Measurements from ENCODE around the gene DHRS11. TPM values are rescaled to one million over a fixed set of nuclear protein-coding genes. Genes with fewer than 3 reads are reported as not detected.

The DHRS11 gene
- total and polyA plus RNA-seq, 2 experiments from 2014 or later: 3.1 to 4.7 TPM

DNA sequence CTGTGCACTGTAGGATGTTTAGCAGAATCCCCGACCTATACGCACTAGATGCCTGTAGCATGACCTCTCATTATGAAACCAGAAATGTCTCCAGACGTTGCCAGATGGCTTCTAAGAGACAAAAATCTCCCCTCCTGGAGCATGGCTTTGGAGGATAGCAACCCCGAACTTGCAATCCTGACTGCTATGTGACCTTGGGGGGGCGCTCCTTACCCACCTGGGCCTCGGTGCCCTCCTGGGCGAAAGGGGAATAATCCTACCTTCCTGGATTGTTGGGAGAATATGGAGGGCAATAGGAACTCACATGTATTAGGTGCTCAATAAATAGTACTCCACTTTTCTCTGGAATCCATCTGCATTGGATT, 17.8 kb downstream of the DHRS11 start:
- TF ChIP-seq EZH2phosphoT487 (IDR thresholded peaks at IDR 0.05; ENCODE audit: insufficient read depth, low read depth): no peak
- no peak for TF ChIP-seq EZH2 (IDR thresholded peaks at IDR 0.05; ENCODE audit: insufficient read depth, poor library complexity, severe bottlenecking)
- 74 to 76% methylated on average over 7 of the region's 7 CpGs for WGBS, 2 experiments (ENCODE audit: low coverage in 1 of 2, low lambda C conversion rate in 2 of 2, missing lambda C conversion rate in 2 of 2)
- Histone ChIP-seq H3K4me2 (ENCODE audit: unreplicated experiment) (no peak overlapping the region), H3K4me1 (ENCODE audit: insufficient read depth) (peaks cover 5% of the 10 kb centered on the region; the same call in 1 of the 2 replicates), H3K27me3 (replicated peaks; ENCODE audit: insufficient read depth) (no peaks in the 10 kb centered on the region), H3K27ac (no peak overlapping the region), H3K79me2 (ENCODE audit: insufficient read depth) (peaks cover 20% of the 10 kb centered on the region), H3K9ac (no peak overlapping the region), H3K36me3 (ENCODE audit: low read depth) (no peaks in the 10 kb centered on the region), H2AFZ (no peak overlapping the region), H3K4me3 (no peak overlapping the region), H3F3A (ENCODE audit: insufficient read depth) (no peaks in the 10 kb centered on the region), H3K9me3 (ENCODE audit: low read depth) (no peaks in the 10 kb centered on the region), H4K20me1 (ENCODE audit: insufficient read depth) (no peaks in the 10 kb centered on the region), H3K9me2 (ENCODE audit: insufficient read depth) (no peaks in the 10 kb centered on the region)
- in situ Hi-C loops (cut with MboI): no loop called here
- DNase-seq: no peak

DNA sequence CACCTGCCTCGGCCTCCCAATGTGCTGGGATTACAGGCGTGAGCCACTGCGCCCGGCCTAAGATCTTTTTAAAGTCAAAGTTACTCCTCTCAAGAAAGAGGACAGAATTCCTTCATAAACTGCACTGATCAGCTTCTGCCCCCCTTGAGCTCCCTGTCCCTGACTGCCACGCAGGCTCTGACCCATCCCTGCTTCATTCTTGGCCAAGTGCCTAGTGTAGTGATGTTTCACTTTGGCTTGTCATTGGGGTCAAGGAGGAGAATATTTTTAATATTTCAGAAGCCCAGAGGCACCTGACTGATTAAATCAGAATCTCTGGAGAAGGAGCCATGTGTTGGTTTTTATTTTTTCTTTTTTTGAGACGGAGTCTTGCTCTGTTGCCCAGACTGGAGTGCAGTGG, 18.8 kb downstream of the DHRS11 start:
- peak; percentile 51 for DNase-seq
- in situ Hi-C loops (cut with MboI): no loop called here

DNA sequence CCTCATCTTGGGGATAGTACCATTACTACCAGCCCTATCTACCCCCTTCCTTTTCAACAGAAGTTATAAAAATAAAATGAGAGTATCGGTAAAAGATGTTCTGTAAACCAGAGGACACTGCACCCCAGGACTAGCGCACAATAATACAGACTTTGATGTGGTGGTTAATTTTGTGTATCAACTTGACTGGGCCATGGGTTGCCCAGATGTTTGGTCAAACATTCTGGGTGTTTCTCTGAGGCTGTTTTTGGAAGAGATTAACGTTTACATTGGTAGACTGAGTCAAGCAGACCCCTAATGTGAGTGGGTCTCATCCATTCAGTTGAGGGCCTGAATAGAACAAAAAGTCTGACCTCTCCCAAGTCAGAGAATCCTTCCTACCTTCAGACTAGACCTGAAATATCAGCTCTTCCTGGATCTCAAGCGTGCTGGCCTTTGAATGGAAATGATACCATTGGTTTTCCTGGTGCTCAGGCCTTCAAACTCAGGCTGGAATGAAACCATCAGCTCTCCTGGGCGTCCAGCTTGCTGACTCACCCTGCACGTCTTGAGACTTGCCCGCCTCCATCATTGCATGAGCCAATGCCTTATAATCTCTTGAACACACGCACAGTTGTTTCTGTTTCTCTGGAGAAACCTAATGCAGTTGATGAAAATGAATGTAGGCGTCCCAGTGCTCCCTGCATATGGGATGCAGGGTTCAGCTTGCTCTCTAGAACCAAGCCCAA, 19.8 kb downstream of the DHRS11 start:
- DNase-seq: peak; percentile 95
- Histone ChIP-seq H3K9me3 (ENCODE audit: low read depth) (no peaks in the 10 kb centered on the region), H3K9me2 (ENCODE audit: insufficient read depth) (no peaks in the 10 kb centered on the region), H3K27ac (peak overlapping the region; percentile 57), H4K20me1 (ENCODE audit: insufficient read depth) (no peaks in the 10 kb centered on the region), H3K36me3 (ENCODE audit: low read depth) (no peaks in the 10 kb centered on the region), H2AFZ (peak overlapping the region; percentile 44; the same call in 1 of the 2 replicates), H3K27me3 (replicated peaks; ENCODE audit: insufficient read depth) (no peaks in the 10 kb centered on the region), H3K4me1 (ENCODE audit: insufficient read depth) (peaks cover 5% of the 10 kb centered on the region; the same call in 1 of the 2 replicates), H3K9ac (peak overlapping the region; percentile 53; the same call in 1 of the 2 replicates), H3K4me3 (no peak overlapping the region), H3F3A (ENCODE audit: insufficient read depth) (no peaks in the 10 kb centered on the region), H3K4me2 (ENCODE audit: unreplicated experiment) (no peak overlapping the region), H3K79me2 (ENCODE audit: insufficient read depth) (no peaks in the 10 kb centered on the region; the same call in 1 of the 2 replicates)
- in situ Hi-C loops (cut with MboI): no loop called here
- TF ChIP-seq EZH2phosphoT487 (IDR thresholded peaks at IDR 0.05; ENCODE audit: insufficient read depth, low read depth) (no peak), EZH2 (IDR thresholded peaks at IDR 0.05; ENCODE audit: insufficient read depth, poor library complexity, severe bottlenecking) (no peak)
- WGBS, 2 experiments (ENCODE audit: low coverage in 1 of 2, low lambda C conversion rate in 2 of 2, missing lambda C conversion rate in 2 of 2): 50% methylated on average over 9 of the region's 9 CpGs

More for the DNA sequence above, 18.8 kb downstream of the DHRS11 start:
- no peak for TF ChIP-seq EZH2phosphoT487 (IDR thresholded peaks at IDR 0.05; ENCODE audit: insufficient read depth, low read depth)
- TF ChIP-seq EZH2 (IDR thresholded peaks at IDR 0.05; ENCODE audit: insufficient read depth, poor library complexity, severe bottlenecking): no peak
- H3K9me2 ChIP-seq (ENCODE audit: insufficient read depth): no peaks in the 10 kb centered on the region
- H2AFZ ChIP-seq: no peak overlapping the region
- H3K4me1 ChIP-seq (ENCODE audit: insufficient read depth): peaks cover 5% of the 10 kb centered on the region; the same call in 1 of the 2 replicates
- 68 to 79% methylated on average over 6 of the region's 6 CpGs for WGBS, 2 experiments (ENCODE audit: low coverage in 1 of 2, low lambda C conversion rate in 2 of 2, missing lambda C conversion rate in 2 of 2)
- H3K4me3 ChIP-seq: no peak overlapping the region
- no peaks in the 10 kb centered on the region for H3F3A ChIP-seq (ENCODE audit: insufficient read depth)
- H3K9me3 ChIP-seq (ENCODE audit: low read depth): no peaks in the 10 kb centered on the region
- peaks cover 10% of the 10 kb centered on the region for H3K79me2 ChIP-seq (ENCODE audit: insufficient read depth)
- H4K20me1 ChIP-seq (ENCODE audit: insufficient read depth): no peaks in the 10 kb centered on the region
- no peaks in the 10 kb centered on the region for H3K27me3 ChIP-seq (replicated peaks; ENCODE audit: insufficient read depth)
- H3K27ac ChIP-seq: no peak overlapping the region
- H3K9ac ChIP-seq: peak overlapping the region; percentile 33
- no peaks in the 10 kb centered on the region for H3K36me3 ChIP-seq (ENCODE audit: low read depth)
- no peak overlapping the region for H3K4me2 ChIP-seq (ENCODE audit: unreplicated experiment)

DNA sequence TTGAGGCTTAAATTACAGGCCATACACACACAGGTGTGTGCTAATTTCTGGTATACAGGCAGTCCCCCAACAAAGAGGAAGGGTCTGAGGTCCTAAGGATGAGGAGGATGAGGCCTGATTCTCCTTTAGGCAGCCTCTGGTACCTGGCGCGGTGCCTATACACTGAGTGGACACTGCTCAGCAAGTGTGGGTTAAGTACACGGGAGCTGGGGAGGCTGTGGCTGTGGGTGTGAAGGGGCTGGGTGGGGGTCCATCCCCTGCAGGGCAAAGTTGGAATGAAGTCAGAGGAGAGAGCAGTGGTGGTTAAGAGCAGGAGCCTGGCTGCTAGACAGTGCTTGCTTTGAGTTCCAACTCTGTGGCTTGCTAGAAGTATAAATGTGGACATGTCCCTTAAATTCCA, 20.6 kb downstream of the DHRS11 start:
- H3K4me2 ChIP-seq (ENCODE audit: unreplicated experiment): no peak overlapping the region
- H3K27ac ChIP-seq: peak overlapping the region; percentile 57
- H3K9ac ChIP-seq: peak overlapping the region; percentile 23; the same call in 1 of the 2 replicates
- TF ChIP-seq EZH2 (IDR thresholded peaks at IDR 0.05; ENCODE audit: insufficient read depth, poor library complexity, severe bottlenecking): no peak
- no peak for TF ChIP-seq EZH2phosphoT487 (IDR thresholded peaks at IDR 0.05; ENCODE audit: insufficient read depth, low read depth)
- H4K20me1 ChIP-seq (ENCODE audit: insufficient read depth): no peaks in the 10 kb centered on the region
- 67 to 69% methylated on average over 3 of the region's 3 CpGs for WGBS, 2 experiments (ENCODE audit: low coverage in 1 of 2, low lambda C conversion rate in 2 of 2, missing lambda C conversion rate in 2 of 2)
- no peaks in the 10 kb centered on the region; the same call in 1 of the 2 replicates for H3K79me2 ChIP-seq (ENCODE audit: insufficient read depth)
- H3K27me3 ChIP-seq (replicated peaks; ENCODE audit: insufficient read depth): no peaks in the 10 kb centered on the region
- H3K4me1 ChIP-seq (ENCODE audit: insufficient read depth): peaks cover 5% of the 10 kb centered on the region; the same call in 1 of the 2 replicates
- in situ Hi-C loops (cut with MboI): no loop called here
- no peaks in the 10 kb centered on the region for H3K9me2 ChIP-seq (ENCODE audit: insufficient read depth)
- H3K36me3 ChIP-seq (ENCODE audit: low read depth): no peaks in the 10 kb centered on the region
- H3K4me3 ChIP-seq: no peak overlapping the region
- H2AFZ ChIP-seq: no peak overlapping the region
- no peaks in the 10 kb centered on the region for H3K9me3 ChIP-seq (ENCODE audit: low read depth)
- no peak for DNase-seq
- no peaks in the 10 kb centered on the region for H3F3A ChIP-seq (ENCODE audit: insufficient read depth)

Measured in GM23248 (cell line).